D341Med (cell line): ENCODE measurements around the gene TKT.

Source experiments
- DNase-seq: peaks from one replicate; pipeline ENCODE4 v3.0.0; 2012; ENCODE audit warnings: low spot score

Gene TKT

DNA sequence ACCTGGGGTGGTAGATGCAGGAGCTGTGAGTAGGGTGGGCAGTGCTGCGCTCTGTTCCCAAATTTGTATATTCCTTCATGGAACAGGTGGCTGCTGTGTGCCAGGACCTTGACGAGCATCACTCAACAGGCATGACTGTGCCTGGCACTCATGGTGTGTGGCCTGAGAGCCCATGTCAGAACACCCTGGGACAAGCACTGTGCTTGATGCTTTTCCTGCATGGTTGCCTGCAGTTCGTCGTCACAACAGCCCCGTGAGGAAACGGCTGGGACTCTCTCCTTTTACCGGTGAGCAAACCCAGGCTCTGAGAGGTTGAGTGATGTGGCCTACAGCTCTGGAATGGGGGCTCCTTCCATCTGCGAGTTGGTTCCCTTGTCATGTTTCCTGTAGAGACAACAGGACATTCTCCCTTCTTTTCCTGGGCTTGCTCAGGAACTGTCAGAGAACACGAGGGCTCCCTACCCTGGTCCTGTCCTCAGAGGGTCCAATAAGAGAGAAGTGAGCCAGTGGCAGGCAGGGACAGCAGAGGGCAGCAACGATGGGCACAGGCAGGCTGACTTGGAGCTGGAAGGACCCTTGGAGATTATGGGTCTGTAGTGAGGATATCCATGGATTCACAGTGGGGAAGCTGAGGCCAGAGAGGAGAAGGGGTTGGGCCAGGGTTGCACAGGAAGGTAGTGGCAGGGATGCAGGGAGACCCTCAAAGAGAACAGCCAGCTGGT lies 57.4 kb downstream of the TKT start:
- peak; percentile 24 for DNase-seq

DNA sequence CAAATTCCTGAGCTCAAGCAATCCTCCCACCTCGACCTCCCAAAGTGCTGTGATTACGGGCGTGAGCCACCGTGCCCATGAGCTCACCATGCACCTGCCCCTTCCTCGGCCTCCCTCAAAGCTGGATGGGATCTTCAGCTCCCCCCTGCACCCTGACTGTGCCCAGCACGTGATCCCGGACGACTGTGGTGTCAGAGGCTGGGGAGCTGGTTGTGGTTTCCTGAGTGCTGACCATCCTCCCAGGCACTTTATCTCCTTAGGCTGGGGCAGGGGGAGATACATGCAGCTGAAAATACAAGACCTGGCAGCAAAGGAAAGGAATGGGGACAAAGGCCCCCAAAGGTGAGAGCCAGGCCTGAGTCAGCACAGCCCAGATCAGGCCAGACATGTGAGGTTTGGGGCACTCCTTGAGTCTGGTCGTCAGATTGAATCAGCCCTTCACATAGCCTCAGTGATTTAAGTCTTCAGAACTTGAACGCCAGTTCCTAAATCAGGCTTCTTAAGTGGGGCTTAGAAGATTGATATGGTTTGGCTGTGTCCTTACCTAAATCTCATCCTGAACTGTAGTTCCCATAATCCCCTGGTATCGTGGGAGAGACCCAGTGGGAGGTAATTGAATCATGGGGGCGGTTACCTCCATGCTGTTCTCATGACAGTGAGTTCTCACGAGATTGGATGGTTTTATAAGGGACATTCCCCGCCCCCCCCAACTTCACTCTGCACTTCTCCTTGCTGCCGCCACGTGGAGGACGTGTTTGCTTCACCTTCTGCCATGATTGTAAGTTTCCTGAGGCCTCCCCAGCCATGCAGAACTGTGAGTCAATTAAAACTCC lies 59.0 kb downstream of the TKT start:
- DNase-seq, result peak; percentile 24

DNA sequence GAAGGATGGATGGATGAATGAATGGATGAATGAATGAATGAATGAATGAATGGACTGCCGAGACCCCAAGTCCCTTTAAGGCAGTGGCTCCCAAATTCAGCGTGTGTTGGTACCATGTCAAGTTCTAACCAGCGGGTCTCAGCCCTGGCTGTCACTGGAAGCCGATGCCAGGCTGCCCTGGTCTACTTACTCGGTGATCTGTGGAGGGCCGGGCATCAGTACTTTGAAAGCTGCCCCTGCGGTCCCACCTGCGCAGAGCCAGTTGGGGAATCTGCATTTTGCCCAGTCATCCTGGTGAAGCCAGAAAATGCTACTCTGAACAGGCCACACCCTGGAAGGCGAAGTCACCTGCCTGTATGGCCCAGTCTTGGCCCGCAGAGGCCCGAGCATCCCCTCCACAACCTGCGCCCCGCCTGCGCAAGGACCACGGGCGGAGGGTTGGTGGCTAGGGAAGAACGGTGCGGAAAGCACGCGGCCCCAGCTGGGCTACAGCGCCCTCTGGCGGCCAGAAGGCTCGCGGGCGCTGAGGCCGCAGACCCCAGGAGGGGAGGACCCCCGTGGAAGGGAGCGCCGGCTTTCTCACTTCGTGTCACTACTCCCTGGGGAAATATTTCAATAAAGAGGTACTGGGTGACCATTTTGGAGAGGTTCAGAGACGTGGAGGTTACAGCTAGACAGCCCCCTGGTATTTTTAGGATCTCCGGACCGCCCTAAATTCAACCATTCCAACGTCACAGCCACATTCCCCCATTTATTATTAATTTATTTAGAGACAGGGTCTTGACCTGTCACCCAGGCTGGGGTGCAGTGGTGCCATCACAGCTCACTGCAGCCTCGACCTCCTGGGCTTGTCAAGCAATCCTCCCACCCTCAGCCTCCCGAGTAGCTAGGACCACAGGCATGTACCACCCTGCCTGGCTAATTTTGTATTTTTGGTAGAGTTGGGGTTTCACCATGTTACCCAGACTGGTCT lies 59.9 kb downstream of the TKT start:
- peak; percentile 94 for DNase-seq

DNA sequence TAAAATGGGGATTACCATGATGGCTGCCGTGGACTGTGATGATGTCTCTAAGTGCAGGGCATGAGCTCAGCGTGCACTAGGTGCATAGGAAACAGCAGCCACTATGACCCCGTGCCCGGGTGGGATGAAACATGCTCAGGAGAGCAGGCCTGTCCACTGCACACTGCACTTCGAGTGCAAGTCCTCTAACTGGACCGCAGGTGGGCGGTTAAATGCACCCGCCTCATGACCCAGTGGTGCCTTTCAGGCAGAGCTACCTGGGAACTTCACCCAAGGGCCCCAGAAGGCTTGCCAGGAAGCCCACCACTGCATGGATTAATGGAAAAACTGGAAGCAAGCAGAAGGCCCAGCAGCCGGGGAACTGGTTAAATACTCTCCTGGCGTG lies 60.8 kb downstream of the TKT start:
- DNase-seq, result peak; percentile 24

DNA sequence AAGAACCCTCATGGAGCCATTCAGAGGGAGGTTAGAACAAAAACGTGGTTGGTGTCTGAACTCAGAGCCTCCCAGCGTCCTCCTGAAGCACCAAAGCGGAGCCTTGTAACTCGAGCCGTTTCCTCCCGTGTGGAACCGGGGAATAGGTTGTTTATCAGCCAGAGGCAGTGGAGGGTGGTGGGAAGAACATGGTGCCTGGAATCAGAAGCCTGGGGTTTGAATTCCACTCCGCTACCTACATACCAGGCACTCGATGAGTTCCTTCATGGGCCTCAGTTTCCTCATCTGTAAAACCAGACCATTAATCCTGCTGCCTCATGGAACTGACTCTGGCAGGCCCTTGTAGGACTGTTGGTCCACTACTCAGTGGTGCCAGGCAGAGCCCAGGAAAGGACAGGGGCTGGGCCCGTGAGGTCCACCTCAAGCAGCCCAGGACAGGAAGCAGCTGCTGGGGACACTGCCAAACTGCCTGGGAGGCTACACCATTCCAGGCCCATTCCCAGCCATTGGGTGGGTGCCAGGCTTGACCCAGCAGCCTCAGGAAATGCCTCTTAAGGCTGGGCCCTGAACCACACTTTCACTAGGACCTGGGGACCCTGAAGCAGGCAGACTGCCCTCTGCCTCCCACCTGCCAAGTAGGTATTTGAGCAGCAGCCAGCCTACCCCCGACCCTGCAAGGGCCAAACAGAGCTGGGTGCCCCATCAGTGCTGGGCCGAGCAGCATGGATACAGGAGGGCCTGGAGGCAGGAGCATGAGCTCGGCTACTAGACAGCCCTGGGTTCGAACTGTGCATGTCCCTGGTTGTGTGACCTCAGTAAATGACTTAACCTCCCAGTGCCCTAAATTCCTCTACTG lies 61.4 kb downstream of the TKT start:
- peak; percentile 32 for DNase-seq

DNA sequence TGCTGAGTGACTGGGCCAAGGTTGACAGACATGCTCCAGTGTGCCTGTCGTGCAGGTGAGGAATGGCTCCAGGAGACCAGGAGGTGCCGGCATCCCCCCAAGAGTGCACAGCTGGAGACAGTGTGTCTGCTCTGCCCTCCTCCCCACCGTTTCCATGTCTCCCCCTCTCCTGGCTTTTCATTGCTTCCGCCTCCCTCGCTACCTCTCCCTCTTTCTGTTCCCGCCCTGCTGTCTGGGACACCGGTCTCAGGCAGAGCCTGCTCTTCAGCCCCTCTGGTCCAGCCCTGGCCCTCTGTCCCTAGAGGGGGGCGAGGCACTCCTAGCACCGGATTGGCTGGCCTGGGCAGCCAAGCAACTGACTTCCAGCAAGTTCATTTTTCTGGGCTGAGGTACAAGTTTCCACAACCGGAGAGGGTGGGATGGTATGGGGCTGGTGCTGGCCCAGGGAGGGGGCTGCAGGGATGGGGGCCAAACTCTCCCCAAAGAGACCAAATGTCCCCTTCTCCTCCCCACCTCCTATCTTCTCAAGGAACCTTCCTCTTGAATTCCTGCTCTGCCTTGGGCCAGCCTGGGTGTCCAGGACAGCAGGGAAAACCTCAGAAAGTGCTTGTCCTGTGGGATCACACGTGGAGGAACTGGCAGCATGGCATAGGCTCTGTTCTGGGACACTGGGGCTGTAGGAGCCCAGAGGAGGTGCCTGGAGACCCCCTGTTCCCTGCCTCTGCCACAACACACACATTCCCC lies 62.2 kb downstream of the TKT start:
- peak; percentile 24 for DNase-seq

DNA sequence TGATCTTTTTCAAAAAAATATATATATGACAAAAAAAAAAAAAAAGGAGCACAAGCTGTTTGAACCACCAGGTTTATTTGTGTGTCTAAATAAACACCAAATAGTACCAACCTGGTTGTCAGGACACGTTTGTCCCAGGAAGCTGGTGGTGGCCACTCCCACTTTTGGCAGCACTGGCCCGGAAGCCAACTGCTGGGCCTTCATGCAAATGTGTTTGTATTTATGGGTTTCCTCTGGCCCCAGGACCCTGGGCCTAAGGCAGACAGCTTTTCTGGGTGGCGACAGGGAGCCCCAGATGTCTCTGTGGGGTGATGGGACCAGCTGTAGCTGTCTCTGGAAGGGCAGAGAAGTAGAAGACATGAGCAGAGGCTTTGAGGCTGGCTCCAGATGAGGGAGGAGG lies 63.2 kb downstream of the TKT start:
- DNase-seq, result peak; percentile 21

DNA sequence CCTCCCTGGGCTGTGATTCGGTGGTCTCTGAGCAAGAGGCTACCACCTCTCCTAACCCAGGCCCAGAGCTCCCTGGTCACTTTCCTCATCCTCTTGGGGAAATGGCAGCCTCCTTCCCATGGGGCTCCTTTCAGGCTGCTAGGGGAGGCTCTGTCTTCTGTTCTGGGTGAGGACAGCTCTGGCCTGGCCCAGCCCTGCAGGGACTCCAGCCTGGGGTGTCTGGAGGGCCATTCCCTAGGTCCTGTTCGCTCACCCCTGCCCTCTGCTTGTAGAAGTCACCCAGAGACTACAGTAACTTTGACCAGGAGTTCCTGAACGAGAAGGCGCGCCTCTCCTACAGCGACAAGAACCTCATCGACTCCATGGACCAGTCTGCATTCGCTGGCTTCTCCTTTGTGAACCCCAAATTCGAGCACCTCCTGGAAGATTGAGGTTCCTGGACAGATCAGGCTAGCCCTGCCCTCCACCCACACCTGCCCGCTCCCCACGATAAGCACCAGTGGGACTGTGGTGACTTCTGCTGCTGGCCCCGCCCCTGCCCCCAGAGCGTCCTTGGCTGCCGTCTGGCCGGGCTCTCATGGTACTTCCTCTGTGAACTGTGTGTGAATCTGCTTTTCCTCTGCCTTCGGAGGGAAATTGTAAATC lies 63.9 kb downstream of the TKT start:
- DNase-seq, result peak; percentile 8

DNA sequence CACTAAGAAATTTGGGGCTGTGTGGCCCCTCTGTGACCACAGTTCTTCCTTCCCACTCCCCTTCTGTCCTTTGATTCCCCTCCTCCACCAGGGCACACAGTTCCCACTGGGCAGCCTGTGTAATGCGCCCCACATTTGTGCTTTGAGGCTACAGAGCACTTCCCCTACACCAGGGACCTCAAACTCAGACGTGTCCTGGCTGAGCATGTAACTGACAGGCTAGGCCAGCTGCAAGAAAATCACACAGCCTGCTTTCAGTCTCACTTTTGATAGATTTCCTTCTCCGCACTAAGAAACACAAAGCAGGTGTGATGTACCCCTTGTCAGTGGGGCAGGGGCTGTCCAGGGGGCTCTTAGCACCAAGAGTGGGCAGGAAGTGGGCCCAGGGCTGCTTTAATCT lies 65.2 kb downstream of the TKT start:
- peak; percentile 9 for DNase-seq

DNA sequence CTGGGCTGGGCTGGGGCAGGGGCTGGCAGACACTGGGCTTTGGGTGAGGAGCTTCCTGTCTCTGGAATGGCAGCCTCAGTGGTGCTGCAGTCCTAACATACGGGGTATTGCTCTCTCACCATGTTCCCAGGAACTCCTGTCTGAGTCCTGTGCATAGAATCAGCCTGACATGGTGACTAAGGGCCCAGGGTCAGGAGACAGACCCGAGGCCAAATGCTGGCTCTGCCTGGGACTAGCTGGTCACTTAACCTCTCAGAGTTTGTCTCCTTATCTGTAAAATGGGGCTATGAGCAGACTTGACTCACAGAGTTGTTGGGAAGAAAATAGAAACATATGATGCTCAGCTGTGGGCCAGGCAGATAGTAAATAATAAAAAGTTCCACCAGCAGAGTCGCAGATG lies 66.5 kb downstream of the TKT start:
- no peak for DNase-seq

DNA sequence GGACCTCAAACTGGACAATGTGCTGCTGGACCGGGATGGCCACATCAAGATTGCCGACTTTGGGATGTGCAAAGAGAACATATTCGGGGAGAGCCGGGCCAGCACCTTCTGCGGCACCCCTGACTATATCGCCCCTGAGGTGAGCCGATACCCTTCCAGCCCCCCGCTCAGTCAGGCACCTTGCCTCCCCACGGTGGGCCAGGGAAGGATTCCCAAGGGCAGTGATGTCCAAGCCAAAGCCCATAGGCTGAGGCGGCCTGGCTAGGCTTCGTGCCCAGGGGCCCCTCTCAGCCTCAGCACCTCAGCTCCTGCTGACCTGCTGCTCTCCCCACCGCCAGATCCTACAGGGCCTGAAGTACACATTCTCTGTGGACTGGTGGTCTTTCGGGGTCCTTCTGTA lies 67.1 kb downstream of the TKT start:
- no peak for DNase-seq

DNA sequence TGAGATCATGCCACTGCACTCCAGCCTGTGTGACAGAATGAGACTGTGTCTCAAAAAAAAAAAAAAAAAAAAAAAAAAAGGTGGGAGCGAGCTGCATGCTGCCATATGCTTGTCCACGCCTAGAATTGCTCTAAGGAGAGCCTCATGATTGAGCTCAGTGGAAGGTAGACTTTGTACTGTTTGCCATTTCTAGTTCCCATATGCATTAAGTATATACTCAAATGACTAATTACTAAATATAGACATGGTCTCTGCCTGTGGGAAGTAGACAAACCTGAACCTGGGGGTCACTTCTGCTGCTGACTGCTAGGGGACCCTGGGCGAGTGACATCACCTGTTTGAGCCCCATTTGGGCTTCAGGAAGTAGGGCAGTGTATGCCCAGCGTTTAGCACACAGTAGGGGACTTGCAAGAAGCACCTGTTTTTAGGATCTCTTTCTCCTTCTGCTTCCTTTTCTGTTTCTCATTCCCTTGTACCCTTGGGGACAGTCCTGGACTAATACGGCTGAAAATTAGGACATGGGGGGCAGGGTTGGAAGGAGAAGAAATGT lies 67.6 kb downstream of the TKT start:
- no peak for DNase-seq

DNA sequence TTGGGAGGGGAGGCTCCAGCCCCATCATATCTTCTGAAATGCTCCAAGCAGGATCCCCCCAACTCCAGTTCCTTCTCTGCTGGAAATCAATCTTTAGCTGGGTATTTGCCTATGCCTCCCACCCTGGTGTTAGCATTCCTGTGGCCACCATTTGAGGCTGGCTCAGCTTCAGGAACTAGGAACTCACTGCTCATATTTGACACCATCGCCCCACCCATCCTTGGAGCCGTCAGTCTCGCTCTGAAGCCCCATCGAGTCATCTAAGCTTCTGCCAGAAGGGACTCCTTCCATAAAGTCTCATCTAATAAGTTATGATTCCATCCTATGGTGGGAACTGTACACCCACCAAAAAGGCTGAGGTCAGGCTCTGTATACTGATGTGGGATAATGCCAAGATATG lies 68.4 kb downstream of the TKT start:
- DNase-seq, result no peak

DNA sequence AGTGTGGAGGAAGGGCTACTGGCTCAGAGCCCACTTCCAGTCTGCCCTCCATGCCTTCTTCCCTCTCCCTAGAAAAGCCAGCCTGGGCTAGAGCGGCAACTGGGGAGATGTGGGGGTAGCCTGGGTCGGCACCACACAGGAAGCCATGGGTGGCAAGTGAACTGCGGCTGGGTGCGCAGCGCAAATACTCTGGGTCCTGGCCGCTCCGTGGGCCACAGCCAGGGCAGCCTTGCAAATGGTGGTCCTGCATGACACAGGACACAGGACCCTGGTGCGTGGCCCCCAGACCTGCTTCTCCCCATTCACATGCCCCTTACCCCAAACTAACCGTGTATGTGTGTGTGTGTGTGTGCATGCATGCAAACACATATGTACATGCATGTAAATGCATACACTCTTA lies 69.1 kb downstream of the TKT start:
- no peak for DNase-seq

DNA sequence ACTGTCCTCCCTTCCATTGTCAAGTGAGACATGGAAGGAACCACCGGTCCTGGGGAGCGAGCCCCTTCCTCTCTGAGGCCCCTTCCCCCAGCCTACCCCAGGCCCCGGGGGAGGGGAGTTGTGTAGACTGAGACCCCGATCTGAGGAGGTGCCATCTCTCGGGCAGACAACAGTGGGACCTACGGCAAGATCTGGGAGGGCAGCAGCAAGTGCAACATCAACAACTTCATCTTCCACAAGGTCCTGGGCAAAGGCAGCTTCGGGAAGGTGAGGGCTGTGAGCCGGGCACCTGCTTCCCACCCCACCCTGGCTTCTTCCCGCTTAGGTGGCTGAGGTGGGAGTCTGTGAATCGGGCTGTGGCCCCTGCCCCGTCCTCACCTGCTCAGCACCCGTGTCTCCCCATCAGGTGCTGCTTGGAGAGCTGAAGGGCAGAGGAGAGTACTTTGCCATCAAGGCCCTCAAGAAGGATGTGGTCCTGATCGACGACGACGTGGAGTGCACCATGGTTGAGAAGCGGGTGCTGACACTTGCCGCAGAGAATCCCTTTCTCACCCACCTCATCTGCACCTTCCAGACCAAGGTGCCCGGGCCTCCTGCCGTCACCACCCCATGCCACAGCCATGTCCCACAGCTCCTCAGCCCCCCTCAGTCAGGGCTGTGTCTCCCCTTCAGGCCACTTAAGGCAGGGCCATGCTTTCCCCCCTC lies 69.9 kb downstream of the TKT start:
- DNase-seq, result no peak

DNA sequence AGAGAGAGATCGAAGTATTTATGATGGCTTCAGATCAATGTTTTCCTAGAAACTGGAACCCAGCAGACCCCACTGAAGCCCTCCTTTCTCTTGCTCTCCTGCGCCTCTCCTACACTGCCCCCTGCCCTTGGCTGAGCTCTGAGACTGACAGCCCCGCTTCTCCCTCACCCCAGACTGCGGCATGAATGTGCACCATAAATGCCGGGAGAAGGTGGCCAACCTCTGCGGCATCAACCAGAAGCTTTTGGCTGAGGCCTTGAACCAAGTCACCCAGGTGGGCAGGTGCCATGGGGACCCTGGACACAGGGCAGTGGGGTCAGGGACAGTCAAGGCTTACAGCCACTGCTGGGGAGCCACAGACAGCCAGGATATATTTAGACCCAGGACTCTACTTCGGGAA lies 71.1 kb downstream of the TKT start:
- DNase-seq, result no peak

DNA sequence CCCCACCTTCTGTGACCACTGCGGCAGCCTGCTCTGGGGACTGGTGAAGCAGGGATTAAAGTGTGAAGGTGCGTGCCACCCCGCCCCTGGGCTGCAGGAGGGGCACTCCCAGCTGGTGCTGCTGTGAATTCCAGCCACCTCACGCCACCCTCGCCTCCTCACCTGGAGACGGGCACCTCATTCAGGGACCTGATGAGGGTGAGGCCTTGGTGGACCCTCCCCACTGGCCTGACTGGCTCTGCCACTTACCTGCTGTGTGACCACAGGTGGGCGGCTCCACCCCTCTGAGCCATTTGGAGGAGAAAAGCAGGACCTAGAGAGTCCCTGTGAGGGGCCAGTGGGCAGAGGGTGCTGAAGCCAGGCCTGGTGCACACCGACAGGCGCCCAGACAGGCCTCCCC lies 72.3 kb downstream of the TKT start:
- no peak for DNase-seq

DNA sequence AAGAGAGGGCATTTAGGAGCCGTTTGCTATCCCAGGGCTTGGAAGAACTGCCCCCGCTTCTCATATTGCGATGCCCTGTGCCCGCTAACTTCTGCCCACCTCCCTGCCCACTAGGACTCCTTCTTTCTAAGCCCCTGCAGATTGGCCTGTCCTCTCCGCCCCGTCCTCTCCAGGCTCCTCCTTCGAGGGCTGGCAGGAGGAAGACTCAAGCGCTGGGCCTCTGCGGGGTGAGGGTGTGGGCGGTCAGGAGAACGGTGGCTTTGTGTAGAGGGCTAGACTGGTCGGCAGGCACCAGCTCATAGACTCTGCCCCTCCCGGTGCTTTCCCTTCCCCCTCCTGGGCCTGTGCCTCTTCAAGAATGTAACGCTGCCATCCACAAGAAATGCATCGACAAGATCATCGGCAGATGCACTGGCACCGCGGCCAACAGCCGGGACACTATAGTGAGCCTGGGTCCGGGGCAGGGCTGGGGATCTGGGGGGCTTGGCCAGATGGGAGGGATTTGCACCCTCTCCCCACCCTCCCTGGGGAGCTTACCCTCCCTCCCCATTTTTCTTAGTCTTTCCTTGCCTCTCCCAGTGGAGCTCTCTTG lies 73.0 kb downstream of the TKT start:
- no peak for DNase-seq

DNA sequence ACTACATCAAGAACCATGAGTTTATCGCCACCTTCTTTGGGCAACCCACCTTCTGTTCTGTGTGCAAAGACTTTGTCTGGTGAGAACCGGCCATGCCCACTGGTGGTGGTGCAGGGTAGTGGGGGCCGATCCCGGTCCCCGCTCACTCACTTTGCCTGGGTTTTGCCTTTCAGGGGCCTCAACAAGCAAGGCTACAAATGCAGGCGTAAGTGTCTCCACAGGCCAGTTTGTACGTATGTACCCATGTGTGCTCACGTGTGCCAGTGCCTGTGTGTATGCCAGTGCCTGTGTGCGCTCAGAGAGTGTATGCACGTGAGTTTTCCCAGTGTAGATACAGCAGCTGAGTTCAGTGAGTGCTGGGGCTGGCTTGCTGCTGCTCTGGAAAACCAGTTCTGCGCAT lies 74.3 kb downstream of the TKT start:
- no peak for DNase-seq
